Esophagus muscularis mucosa (tissue), 4 donors: ENCODE measurements around the gene ZBTB7C.

ENCODE experiments used
- CTCF ChIP-seq, 3 experiments: fragments of 200-600 bp in 2 of 3; fragments of 450-650 bp in 1 of 3; sonication (generic) in 2 of 3; IDR thresholded peaks; one replicate each; pipeline ENCODE4 v1.5.1; 2017 to 2019; ENCODE audit warnings: antibody characterized with exemption in 3 of 3, mild to moderate bottlenecking in 2 of 3, moderate library complexity in 1 of 3
- EP300 ChIP-seq: sonication (generic); formaldehyde crosslinking; IDR thresholded peaks from one replicate; pipeline ENCODE4 v1.6.1; 2017; ENCODE audit warnings: antibody characterized with exemption
- POLR2A ChIP-seq: fragments of 450-650 bp; IDR thresholded peaks from one replicate; pipeline ENCODE4 v1.6.1; 2017; ENCODE audit warnings: antibody characterized with exemption, moderate library complexity, mild to moderate bottlenecking, low read depth
- POLR2AphosphoS5 ChIP-seq, 2 donors: sonication (generic); formaldehyde crosslinking; IDR thresholded peaks; one replicate each; pipeline ENCODE4 v1.6.1; 2017; ENCODE audit warnings: antibody characterized with exemption in 2 of 2

- peak; percentile 76 to 84 (median 76) for TF ChIP-seq CTCF (IDR thresholded peaks at IDR 0.05)
- TF ChIP-seq EP300: no peak
- peak in 1 of 2 donors; percentile 4 for TF ChIP-seq POLR2AphosphoS5 (IDR thresholded peaks at IDR 0.05)
- TF ChIP-seq POLR2A: no peak
Measured at GRCh38 chr18:48030616-48031480, 378.3 kb downstream of the ZBTB7C start.
